CD4-positive, alpha-beta T cell (primary cell): ENCODE results near the gene MAP3K8. TPM values are rescaled to one million over a fixed set of nuclear protein-coding genes. Genes with fewer than 3 reads are reported as not detected.

Experiments used
- ATAC-seq: fragments of 200-7000 bp; cut with Tn5 transposase; one replicate; pipeline ENCODE4 v1.10.0; 2022; ENCODE audit warnings: mild to moderate bottlenecking; ENCODE audit not compliant: poor library complexity
- CTCF ChIA-PET: fragments of 350-600 bp; sonication (Branson Sonifier 250); formaldehyde crosslinking; loops from one replicate; lab custom pipeline; 2021; ENCODE audit warnings: antibody characterized with exemption, inconsistent platforms; lab: Charles Lee
- POLR2A ChIA-PET: fragments of 350-600 bp; sonication (Branson Sonifier 250); formaldehyde crosslinking; loops from one replicate; lab custom pipeline; 2021; ENCODE audit warnings: antibody characterized with exemption, inconsistent platforms; lab: Charles Lee
- DNase-seq, 14 experiments: peaks; one replicate each; pipeline ENCODE4 v3.0.0-alpha.2; 2013 to 2020; ENCODE audit warnings: mixed read lengths in 2 of 14
- H3K27ac ChIP-seq, 2 donors: one replicate each; pipeline versions ENCODE4 v1.5.1 to v1.7.0; 2013; ENCODE audit warnings: low read length in 2 of 2, low read depth in 1 of 2, mild to moderate bottlenecking in 1 of 2
- H3K27me3 ChIP-seq, 2 experiments: 1 replicate in 1 of 2; 2 replicates in 1 of 2; pipeline versions ENCODE4 v1.6.1 to v1.7.0; 2013; ENCODE audit warnings: low read length in 2 of 2, control low read depth in 1 of 2, mild to moderate bottlenecking in 1 of 2, moderate library complexity in 1 of 2; ENCODE audit not compliant: insufficient read depth in 2 of 2, control insufficient read depth in 1 of 2
- H3K36me3 ChIP-seq: one replicate; pipeline ENCODE4 v1.6.1; 2013; ENCODE audit warnings: low read length, control low read depth; ENCODE audit not compliant: insufficient read depth
- H3K4me1 ChIP-seq: one replicate; pipeline ENCODE4 v1.6.1; 2013; ENCODE audit warnings: low read length, control low read depth; ENCODE audit not compliant: insufficient read depth
- H3K4me3 ChIP-seq: one replicate; pipeline ENCODE4 v1.5.1; 2013; ENCODE audit warnings: mild to moderate bottlenecking, low read length, moderate library complexity
- H3K9me3 ChIP-seq, 2 experiments: 1 replicate in 1 of 2; 2 replicates in 1 of 2; pipeline versions ENCODE4 v1.6.1 to v1.7.0; 2013; ENCODE audit warnings: low read length in 2 of 2, mild to moderate bottlenecking in 2 of 2, control low read depth in 1 of 2, moderate library complexity in 1 of 2; ENCODE audit not compliant: control insufficient read depth in 1 of 2, insufficient read depth in 1 of 2
- H3K27ac Mint-ChIP-seq: one replicate; pipeline ENCODE4 v1.8.0; 2020; ENCODE audit warnings: mixed read lengths
- H3K27me3 Mint-ChIP-seq: one replicate; pipeline ENCODE4 v1.8.0; 2021; ENCODE audit warnings: mixed read lengths
- H3K36me3 Mint-ChIP-seq: one replicate; pipeline ENCODE4 v1.8.0; 2021; ENCODE audit warnings: low read depth, mixed read lengths
- H3K4me1 Mint-ChIP-seq: one replicate; pipeline ENCODE4 v1.8.0; 2021; ENCODE audit warnings: low read depth, mixed read lengths
- H3K4me3 Mint-ChIP-seq: one replicate; pipeline ENCODE4 v1.8.0; 2020; ENCODE audit warnings: mild to moderate bottlenecking, mixed read lengths
- H3K9me3 Mint-ChIP-seq: one replicate; pipeline ENCODE4 v1.8.0; 2020; ENCODE audit warnings: mixed read lengths
- intact Hi-C, 2 experiments: fragments of 100-400 bp; cut with DNase I in 1 of 2; cut with micrococcal nuclease in 1 of 2; formaldehyde crosslinking; loops; one replicate each; pipeline versions ENCODE4 v1.15.1 to v1.9.0; 2023 to 2025; cut with DNase I, micrococcal nuclease
- total RNA-seq, 174 experiments: library from RNA in 2 of 174; stranded (reverse) in 2 of 174; gene quantifications; one replicate each; pipeline ENCODE4 v1.2.3 and lab custom pipeline; 2021 to 2026
- TF ChIP-seq, protein P1 (sequence below): fragments of 200-600 bp; IDR thresholded peaks from one replicate; pipeline ENCODE4 v1.8.0; 2022; ENCODE audit warnings: antibody characterized with exemption, mild to moderate bottlenecking

The MAP3K8 gene
- total RNA-seq, 2 experiments from 2014 or later: 27.3 to 28.9 TPM

- Mint-ChIP-seq H3K36me3 (no peaks in the 10 kb centered on the region), H3K27ac (no peak overlapping the region), H3K4me1 (peaks cover 43% of the 10 kb centered on the region), H3K4me3 (peak overlapping the region; percentile 9), H3K9me3 (no peaks in the 10 kb centered on the region), H3K27me3 (no peaks in the 10 kb centered on the region)
- H3K36me3 ChIP-seq: no peaks in the 10 kb centered on the region
- TF ChIP-seq, protein P1, sequence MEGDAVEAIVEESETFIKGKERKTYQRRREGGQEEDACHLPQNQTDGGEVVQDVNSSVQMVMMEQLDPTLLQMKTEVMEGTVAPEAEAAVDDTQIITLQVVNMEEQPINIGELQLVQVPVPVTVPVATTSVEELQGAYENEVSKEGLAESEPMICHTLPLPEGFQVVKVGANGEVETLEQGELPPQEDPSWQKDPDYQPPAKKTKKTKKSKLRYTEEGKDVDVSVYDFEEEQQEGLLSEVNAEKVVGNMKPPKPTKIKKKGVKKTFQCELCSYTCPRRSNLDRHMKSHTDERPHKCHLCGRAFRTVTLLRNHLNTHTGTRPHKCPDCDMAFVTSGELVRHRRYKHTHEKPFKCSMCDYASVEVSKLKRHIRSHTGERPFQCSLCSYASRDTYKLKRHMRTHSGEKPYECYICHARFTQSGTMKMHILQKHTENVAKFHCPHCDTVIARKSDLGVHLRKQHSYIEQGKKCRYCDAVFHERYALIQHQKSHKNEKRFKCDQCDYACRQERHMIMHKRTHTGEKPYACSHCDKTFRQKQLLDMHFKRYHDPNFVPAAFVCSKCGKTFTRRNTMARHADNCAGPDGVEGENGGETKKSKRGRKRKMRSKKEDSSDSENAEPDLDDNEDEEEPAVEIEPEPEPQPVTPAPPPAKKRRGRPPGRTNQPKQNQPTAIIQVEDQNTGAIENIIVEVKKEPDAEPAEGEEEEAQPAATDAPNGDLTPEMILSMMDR: no peak
- ATAC-seq (peak; percentile 34), DNase-seq (peak in 6 of 14 experiments; percentile 3 to 83 (median 42))
- H3K27me3 ChIP-seq: no peaks in the 10 kb centered on the region
- ChIA-PET POLR2A (interaction anchor here (1.0 to 1.4 kb wide), 2 partner anchors 10 to 27 kb away, joined by 3 to 5 read pairs; no protein-coding TSS in a partner anchor), CTCF (no interaction called here)
- no peaks in the 10 kb centered on the region for H3K9me3 ChIP-seq
- no peak overlapping the region for H3K4me3 ChIP-seq
- intact Hi-C loops: no loop called here
- H3K27ac ChIP-seq: peak overlapping the region in 1 of 2 donors; percentile 26
- peaks cover 29% of the 10 kb centered on the region for H3K4me1 ChIP-seq
These were observed 68.5 kb downstream of the MAP3K8 start for GRCh38 chr10:30502266-30503060.

DNA sequence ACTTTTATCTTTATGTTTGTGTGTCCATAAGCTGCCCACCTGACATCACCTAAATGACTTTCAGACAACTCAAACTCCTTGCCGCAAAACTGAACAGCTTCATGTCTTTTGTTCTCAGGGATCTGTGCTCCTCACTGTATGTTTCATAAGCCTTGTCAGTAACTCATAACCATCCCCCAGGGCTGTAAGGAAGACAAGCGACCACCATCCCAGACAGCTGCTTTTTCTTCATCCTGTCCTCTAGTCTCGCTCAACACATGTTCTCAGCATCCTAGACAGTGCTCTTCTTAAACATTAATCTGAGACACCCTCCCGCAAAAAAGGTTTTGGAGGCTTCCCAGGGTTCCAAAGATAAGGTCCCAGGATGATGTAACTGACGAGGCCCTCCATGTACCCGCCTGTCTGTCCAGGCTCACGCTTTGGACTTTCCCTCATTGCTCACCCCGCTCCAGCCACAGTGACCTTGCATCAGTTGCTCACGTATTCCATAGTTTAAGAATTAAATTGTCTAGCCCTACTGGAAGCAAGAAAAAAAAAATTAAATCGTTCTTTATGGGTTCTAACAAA, 69.8 kb downstream of the MAP3K8 start:
- intact Hi-C loops: no loop called here
- Histone ChIP-seq H3K4me3 (no peak overlapping the region), H3K27ac (no peak overlapping the region), H3K36me3 (no peaks in the 10 kb centered on the region), H3K27me3 (no peaks in the 10 kb centered on the region), H3K4me1 (peaks cover 21% of the 10 kb centered on the region), H3K9me3 (no peaks in the 10 kb centered on the region)
- TF ChIP-seq, protein P1: no peak
- no peaks in the 10 kb centered on the region for H3K27me3 Mint-ChIP-seq
- POLR2A ChIA-PET: interaction anchor here (1.0 kb wide), 1 partner anchor 9 kb away, joined by 3 read pairs; no protein-coding TSS in a partner anchor
- CTCF ChIA-PET: interaction anchor here (0.6 kb wide), 1 partner anchor 256 kb away, joined by 3 read pairs; no protein-coding TSS in a partner anchor
- H3K27ac Mint-ChIP-seq: no peak overlapping the region
- H3K4me1 Mint-ChIP-seq: peaks cover 31% of the 10 kb centered on the region
- no peaks in the 10 kb centered on the region for H3K9me3 Mint-ChIP-seq
- ATAC-seq: no peak
- peak in 1 of 14 experiments; percentile 46 for DNase-seq
- H3K4me3 Mint-ChIP-seq: no peak overlapping the region
- no peaks in the 10 kb centered on the region for H3K36me3 Mint-ChIP-seq

DNA sequence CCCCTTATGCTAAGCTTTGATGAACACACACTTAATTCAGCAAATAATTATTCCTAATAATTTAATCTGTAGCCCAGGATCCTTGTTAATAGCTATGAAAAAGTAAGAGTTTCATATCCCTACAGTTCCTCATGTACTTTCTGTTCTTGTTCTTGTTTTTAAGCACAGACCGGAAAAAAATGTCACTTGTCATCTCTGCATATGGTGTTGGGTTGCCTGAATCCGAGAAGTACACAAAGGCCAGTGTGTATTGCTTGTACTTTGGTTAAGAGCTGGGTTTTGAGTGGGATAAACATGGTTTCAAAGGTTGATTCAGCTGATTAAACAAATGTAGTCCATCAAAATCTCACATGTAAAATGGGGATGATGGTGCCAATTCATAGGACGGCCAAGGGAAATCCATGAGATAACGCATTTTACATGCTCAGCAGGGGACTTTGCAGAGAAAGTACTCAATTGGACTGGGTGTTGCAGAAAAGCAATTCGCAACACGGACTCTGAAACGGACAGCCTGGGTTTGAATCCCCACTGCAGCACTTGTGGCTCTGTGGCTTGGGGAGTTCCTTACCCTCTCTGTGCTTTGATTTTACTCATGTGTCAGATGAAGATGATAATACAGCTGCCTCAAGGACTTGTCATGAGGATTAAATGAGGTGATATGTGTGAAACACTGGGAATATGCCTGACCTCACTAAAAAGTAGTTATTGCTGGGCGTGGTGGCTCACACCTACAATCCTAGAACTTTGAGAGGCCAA, 71.7 kb downstream of the MAP3K8 start:
- Mint-ChIP-seq H3K9me3 (no peaks in the 10 kb centered on the region), H3K4me1 (peaks cover 25% of the 10 kb centered on the region), H3K27ac (no peak overlapping the region), H3K27me3 (no peaks in the 10 kb centered on the region), H3K4me3 (no peak overlapping the region), H3K36me3 (no peaks in the 10 kb centered on the region)
- H3K4me1 ChIP-seq: peaks cover 18% of the 10 kb centered on the region
- DNase-seq (no peak), ATAC-seq (no peak)
- H3K27ac ChIP-seq: no peak overlapping the region
- H3K4me3 ChIP-seq: no peak overlapping the region
- ChIA-PET CTCF (no interaction called here), POLR2A (interaction anchor here (2.3 kb wide), 1 partner anchor 13 kb away, joined by 7 read pairs; no protein-coding TSS in a partner anchor)
- TF ChIP-seq, protein P1: no peak
- intact Hi-C loops: no loop called here
- H3K9me3 ChIP-seq: no peaks in the 10 kb centered on the region
- H3K36me3 ChIP-seq: no peaks in the 10 kb centered on the region
- no peaks in the 10 kb centered on the region for H3K27me3 ChIP-seq
